Measurements from ENCODE around the gene MUTYH.

- TF ChIP-seq CTCF (IDR thresholded peaks at IDR 0.05; ENCODE audit: insufficient read depth, low read depth, low read length): no peak
- TF ChIP-seq EZH2 (IDR thresholded peaks at IDR 0.05; ENCODE audit: insufficient read depth, low read length): no peak
These were observed 18.8 kb downstream of the MUTYH start for GRCh38 chr1:45321444-45321843.
